ENCODE data around the gene ARID1B.
A peak's percentile ranks its signal among the peaks of the same experiment; 100 is the strongest.

The ARID1B gene

GRCh38 chr6:157139054-157139708, 362.0 kb downstream of the ARID1B start:
- no peaks in the 10 kb centered on the region for H3K27me3 ChIP-seq (replicated peaks)
- in situ Hi-C loops (cut with HindIII; ENCODE audit: low pct_ligation_motif_present, low sequenced_read_pairs): no loop called here
- peak; percentile 55 for TF ChIP-seq CTCF (IDR thresholded peaks at IDR 0.05; ENCODE audit: low read depth, low read length, missing control alignments)
- no peaks in the 10 kb centered on the region for H3K36me3 ChIP-seq (replicated peaks)
- DNase-seq: no peak
- no peak overlapping the region for H3K27ac ChIP-seq
- H3K4me3 ChIP-seq (ENCODE audit: low read depth, low read length): no peak overlapping the region

- Histone ChIP-seq H3K27ac (peak overlapping the region; percentile 94), H3K27me3 (replicated peaks) (no peaks in the 10 kb centered on the region), H3K36me3 (replicated peaks) (no peaks in the 10 kb centered on the region), H3K4me3 (ENCODE audit: low read depth, low read length) (no peak overlapping the region)
- no peak for TF ChIP-seq CTCF (IDR thresholded peaks at IDR 0.05; ENCODE audit: low read depth, low read length, missing control alignments)
- peak; percentile 96 for DNase-seq
- in situ Hi-C loops (cut with HindIII; ENCODE audit: low pct_ligation_motif_present, low sequenced_read_pairs): no loop called here
Observed at GRCh38 chr6:157143171-157143889, 366.2 kb downstream of the ARID1B start.

GRCh38 chr6:157143890-157144798, 367.0 kb downstream of the ARID1B start:
- H3K36me3 ChIP-seq (replicated peaks): no peaks in the 10 kb centered on the region
- DNase-seq: peak; percentile 73
- in situ Hi-C loops (cut with HindIII; ENCODE audit: low pct_ligation_motif_present, low sequenced_read_pairs): no loop called here
- no peak for TF ChIP-seq CTCF (IDR thresholded peaks at IDR 0.05; ENCODE audit: low read depth, low read length, missing control alignments)
- no peak overlapping the region for H3K4me3 ChIP-seq (ENCODE audit: low read depth, low read length)
- no peaks in the 10 kb centered on the region for H3K27me3 ChIP-seq (replicated peaks)
- peak overlapping the region; percentile 94 for H3K27ac ChIP-seq

GRCh38 chr6:157144859-157145568, 367.8 kb downstream of the ARID1B start:
- H3K36me3 ChIP-seq (replicated peaks): no peaks in the 10 kb centered on the region

More at GRCh38 chr6:157144859-157145568, 367.8 kb downstream of the ARID1B start:
- no peak for TF ChIP-seq CTCF (IDR thresholded peaks at IDR 0.05; ENCODE audit: low read depth, low read length, missing control alignments)
- in situ Hi-C loops (cut with HindIII; ENCODE audit: low pct_ligation_motif_present, low sequenced_read_pairs): no loop called here
- peak overlapping the region; percentile 94 for H3K27ac ChIP-seq
- H3K27me3 ChIP-seq (replicated peaks): no peaks in the 10 kb centered on the region
- peak; percentile 19 for DNase-seq
- H3K4me3 ChIP-seq (ENCODE audit: low read depth, low read length): no peak overlapping the region
